IMR-90 (cell line): ENCODE measurements around the gene ZNG1A. TPM values are rescaled to one million over a fixed set of nuclear protein-coding genes. Genes with fewer than 3 reads are reported as not detected.
"Not testable (repeated sequence)": the region's sequence is repeated elsewhere in the genome, so short reads cannot be mapped to it uniquely, and the experiment has no call there.

Source experiments
- ATAC-seq: fragments of 200-7000 bp; cut with Tn5 transposase; 2 replicates; pipeline ENCODE4 v1.9.1; 2020; ENCODE audit warnings: low read depth, mild to moderate bottlenecking, moderate library complexity
- BruUV-seq: library from RNA; stranded (reverse); fragments of 400-500 nt; replicated peaks from 2 replicates; lab custom pipeline; 2021; lab: Mats Ljungman, UMichigan
- CTCF ChIA-PET: fragments of 300-600 bp; formaldehyde crosslinking; extraction: SDS; loops from one replicate; lab custom pipeline; 2021; ENCODE audit warnings: antibody characterized with exemption; lab: Yijun Ruan, JAX
- POLR2A ChIA-PET: fragments of 300-600 bp; sonication (Branson Sonifier 250); formaldehyde crosslinking; loops from one replicate; lab custom pipeline; 2022; ENCODE audit warnings: antibody characterized with exemption; ENCODE audit not compliant: unreplicated experiment; lab: Charles Lee
- DNase-seq: peaks from one replicate; pipeline ENCODE4 v3.0.0; 2013
- H2AFZ ChIP-seq: replicated peaks from 2 replicates; pipeline ENCODE3; 2013; ENCODE audit warnings: low read length, mild to moderate bottlenecking; ENCODE audit not compliant: poor library complexity
- H2AK5ac ChIP-seq: 2 replicates; pipeline ENCODE4 v1.6.1; 2013; ENCODE audit warnings: low read depth, low read length, inconsistent platforms
- H2AK9ac ChIP-seq: replicated peaks from 2 replicates; pipeline ENCODE3; 2013; ENCODE audit warnings: mild to moderate bottlenecking, low read depth, low read length, moderate library complexity; ENCODE audit not compliant: poor library complexity
- H2BK120ac ChIP-seq: 2 replicates; pipeline ENCODE4 v1.6.1; 2013; ENCODE audit warnings: low read depth, low read length, inconsistent platforms
- H2BK15ac ChIP-seq: 3 replicates; pipeline ENCODE4 v1.6.1; 2013; ENCODE audit warnings: low read depth, low read length, inconsistent platforms
- H2BK20ac ChIP-seq: 2 replicates; pipeline ENCODE4 v1.6.1; 2013; ENCODE audit warnings: low read depth, mild to moderate bottlenecking, inconsistent platforms, low read length, moderate library complexity
- H2BK5ac ChIP-seq: 2 replicates; pipeline ENCODE4 v1.6.1; 2013; ENCODE audit warnings: mild to moderate bottlenecking, low read depth, low read length, inconsistent platforms; ENCODE audit not compliant: poor library complexity, severe bottlenecking
- H3K14ac ChIP-seq: replicated peaks from 2 replicates; pipeline ENCODE4 v1.6.1; 2013; ENCODE audit warnings: low read depth, low read length, inconsistent platforms
- H3K18ac ChIP-seq: 2 replicates; pipeline ENCODE4 v1.6.1; 2013; ENCODE audit warnings: low read depth, low read length, control low read depth
- H3K23ac ChIP-seq: 2 replicates; pipeline ENCODE4 v1.6.1; 2013; ENCODE audit warnings: low read depth, low read length, inconsistent platforms
- H3K27ac ChIP-seq: 2 replicates; pipeline ENCODE4 v1.5.1; 2013; ENCODE audit warnings: mild to moderate bottlenecking, control low read depth, low read length; ENCODE audit not compliant: insufficient read depth
- H3K27me3 ChIP-seq: 2 replicates; pipeline ENCODE4 v1.6.1; 2013; ENCODE audit warnings: low read length; ENCODE audit not compliant: control insufficient read depth, insufficient read depth
- H3K36me3 ChIP-seq: 2 replicates; pipeline ENCODE4 v1.6.1; 2013; ENCODE audit warnings: low read length, mixed read lengths; ENCODE audit not compliant: control insufficient read depth, insufficient read depth
- H3K4ac ChIP-seq: 2 replicates; pipeline ENCODE4 v1.6.1; 2013; ENCODE audit warnings: low read depth, low read length, inconsistent platforms
- H3K4me1 ChIP-seq: 2 replicates; pipeline ENCODE4 v1.6.1; 2013; ENCODE audit warnings: low read length, mixed read lengths; ENCODE audit not compliant: control insufficient read depth, insufficient read depth
- H3K4me2 ChIP-seq: 2 replicates; pipeline ENCODE4 v1.6.1; 2013; ENCODE audit warnings: low read depth, mild to moderate bottlenecking, control low read depth, low read length, moderate library complexity
- H3K4me3 ChIP-seq: 2 replicates; pipeline ENCODE4 v1.5.1; 2013; ENCODE audit warnings: low read depth, mild to moderate bottlenecking, control low read depth, low read length, moderate library complexity; ENCODE audit not compliant: insufficient read depth
- H3K56ac ChIP-seq: 2 replicates; pipeline ENCODE4 v1.6.1; 2013; ENCODE audit warnings: low read length, inconsistent platforms; ENCODE audit not compliant: insufficient read depth; ENCODE audit errors: extremely low read depth
- H3K79me1 ChIP-seq, 2 experiments: 2 replicates each; pipeline ENCODE4 v1.6.1; 2013; ENCODE audit warnings: low read length in 2 of 2, inconsistent platforms in 1 of 2, low read depth in 1 of 2
- H3K9ac ChIP-seq: 2 replicates; pipeline ENCODE4 v1.6.1; 2013; ENCODE audit warnings: low read depth, low read length, control low read depth
- H3K9me1 ChIP-seq: 2 replicates; pipeline ENCODE4 v1.6.1; 2013; ENCODE audit warnings: low read length, inconsistent platforms; ENCODE audit not compliant: insufficient read depth
- H3K9me3 ChIP-seq: 2 replicates; pipeline ENCODE4 v1.6.1; 2013; ENCODE audit warnings: low read length; ENCODE audit not compliant: control insufficient read depth, insufficient read depth
- H4K20me1 ChIP-seq: 2 replicates; pipeline ENCODE4 v1.6.1; 2013; ENCODE audit warnings: low read length, inconsistent platforms; ENCODE audit not compliant: insufficient read depth
- H4K5ac ChIP-seq: 2 replicates; pipeline ENCODE4 v1.6.1; 2013; ENCODE audit warnings: mild to moderate bottlenecking, low read depth, low read length, control low read depth
- H4K8ac ChIP-seq, 2 experiments: 2 replicates each; pipeline ENCODE4 v1.6.1; 2013; ENCODE audit warnings: low read depth in 2 of 2, low read length in 2 of 2, control low read depth in 1 of 2, inconsistent platforms in 1 of 2
- H4K91ac ChIP-seq: 2 replicates; pipeline ENCODE4 v1.6.1; 2013; ENCODE audit warnings: low read depth, low read length, inconsistent platforms; ENCODE audit not compliant: insufficient read depth
- WGBS, 2 experiments: methylation state at CpG; one replicate each; pipeline versions ENCODE4 v1.1.5 to v1.1.7; 2013; ENCODE audit warnings: missing lambda C conversion rate in 2 of 2; ENCODE audit not compliant: insufficient read length in 1 of 2; ENCODE audit errors: extremely low coverage in 2 of 2; 5-methylcytosine and 5-hydroxymethylcytosine counted together
- dilution Hi-C: fragments of 300-500 bp; cut with HindIII; formaldehyde crosslinking; loops from one replicate; pipeline ENCODE4 v1.14.3; 2018; ENCODE audit warnings: low sequenced_read_pairs; ENCODE audit not compliant: unreplicated experiment
- in situ Hi-C: fragments of 300-500 bp; cut with MboI; formaldehyde crosslinking; loops from 3 replicates; pipeline ENCODE4 v1.14.3; 2019; ENCODE audit warnings: low sequenced_read_pairs, inconsistent platforms, mixed read lengths
- intact Hi-C: fragments of 100-400 bp; cut with micrococcal nuclease; formaldehyde crosslinking; loops from 2 replicates; pipeline ENCODE4 v1.10.0; 2022
- polyA plus RNA-seq, 3 experiments: library from polyadenylated mRNA; depleted of rRNA; stranded (reverse); fragments of >200 nt; gene quantifications; 2 replicates each; pipeline ENCODE4 v1.2.3, GENCODE V29; 2012; ENCODE audit warnings: low replicate concordance in 1 of 3
- total RNA-seq: library from RNA; depleted of rRNA; stranded (reverse); fragments of >200 nt; gene quantifications from 2 replicates; pipeline ENCODE4 v1.2.3, GENCODE V29; 2012

The ZNG1A gene
- total and polyA plus RNA-seq, 2 of the 4 experiments (the other 2 are of a cell fraction): 12.2 to 12.4 TPM

DNA sequence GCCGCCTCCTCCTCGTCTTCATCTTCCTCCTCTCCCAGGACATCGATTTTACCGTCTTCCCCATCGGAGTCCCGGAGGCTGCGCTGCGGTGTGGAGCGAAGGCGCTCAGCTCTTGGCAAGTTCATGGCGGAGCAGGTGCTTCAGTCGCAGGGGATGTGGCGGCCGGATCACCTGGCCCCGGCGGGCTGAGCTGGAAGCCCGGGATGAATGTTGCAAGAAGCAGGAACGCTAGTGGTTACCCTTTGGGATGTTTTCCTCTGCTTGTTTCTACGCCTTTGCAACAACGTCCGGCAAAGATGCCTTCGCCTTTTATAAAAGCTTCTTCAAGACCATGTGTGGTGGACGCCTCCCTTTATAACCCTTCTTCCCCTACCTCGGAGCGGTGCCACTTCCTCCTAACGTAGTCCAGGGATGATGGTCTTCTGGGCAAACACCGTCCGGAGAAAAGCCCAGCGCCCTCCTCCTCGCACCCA, 60.8 kb downstream of the ZNG1A start, which contains the start of gene FOXD4:
Gene FOXD4, minus strand, starts transcription at position 423 of the 473 bp plus-strand sequence. Its CDS starts 298 bp downstream, at position 125.
- H4K5ac ChIP-seq, H2AK9ac ChIP-seq, BruUV-seq, H3K4me1 ChIP-seq, ATAC-seq, intact Hi-C loops, H3K9ac ChIP-seq, H2AFZ ChIP-seq, H3K4me3 ChIP-seq, H3K56ac ChIP-seq, POLR2A ChIA-PET, H2BK5ac ChIP-seq, H2BK20ac ChIP-seq, H3K36me3 ChIP-seq, DNase-seq, H3K23ac ChIP-seq, H3K4ac ChIP-seq, H3K27ac ChIP-seq, H2AK5ac ChIP-seq, H2BK15ac ChIP-seq, H4K91ac ChIP-seq, H4K8ac ChIP-seq, H3K9me1 ChIP-seq, in situ Hi-C loops, H3K14ac ChIP-seq, H3K9me3 ChIP-seq, H3K4me2 ChIP-seq, dilution Hi-C loops, H2BK120ac ChIP-seq, H3K79me1 ChIP-seq, CTCF ChIA-PET, H3K18ac ChIP-seq, H4K20me1 ChIP-seq: not testable (repeated sequence)
- no CpG with 5 or more reads among the region's 30 CpGs for WGBS, 2 experiments
- H3K27me3 ChIP-seq: peaks cover 35% of the 10 kb centered on the region

DNA sequence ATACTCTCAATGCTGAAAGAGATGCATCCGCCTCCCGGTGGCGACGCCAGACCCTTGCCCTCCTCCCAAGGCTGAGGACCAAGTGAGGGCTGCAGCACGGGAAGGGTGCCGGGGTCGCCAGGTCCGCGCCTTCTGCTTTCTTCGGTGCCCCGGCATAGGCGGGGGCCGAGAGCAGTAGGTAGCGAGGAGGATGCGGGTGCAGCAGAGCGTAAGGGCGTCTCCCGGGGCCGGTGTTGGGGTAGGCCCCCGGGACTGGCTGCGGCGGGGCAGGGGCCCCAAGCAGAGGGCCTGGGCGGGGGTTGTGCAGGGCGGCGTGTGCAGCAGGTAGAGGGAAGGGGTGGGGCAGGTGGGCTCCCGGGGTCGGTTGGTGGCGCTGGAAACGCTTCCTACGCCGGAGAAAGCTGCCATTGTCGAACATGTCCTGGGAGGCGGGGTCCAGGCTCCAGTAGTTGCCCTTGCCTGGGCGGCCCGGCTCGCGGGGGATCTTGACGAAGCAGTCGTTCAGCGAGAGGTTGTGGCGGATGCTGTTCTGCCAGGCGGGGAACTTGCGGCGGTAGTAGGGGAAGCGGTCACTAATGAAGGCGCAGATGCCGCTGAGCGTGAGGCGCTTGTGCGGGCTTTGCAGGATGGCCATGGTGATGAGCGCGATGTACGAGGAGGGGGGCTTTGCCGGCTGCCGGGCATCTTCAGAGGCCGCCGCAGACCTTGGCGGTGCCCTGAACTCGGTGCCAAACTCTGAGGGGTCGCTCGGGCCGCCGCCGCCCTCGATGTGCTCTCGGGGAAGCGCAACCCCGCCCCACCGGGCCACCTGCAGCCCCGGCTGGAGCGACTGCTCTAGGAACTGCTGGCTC, 61.5 kb downstream of the ZNG1A start:
- dilution Hi-C loops, H4K8ac ChIP-seq, H3K9me1 ChIP-seq, H2BK20ac ChIP-seq, H3K9me3 ChIP-seq, CTCF ChIA-PET, H4K5ac ChIP-seq, H2BK15ac ChIP-seq, H3K4me3 ChIP-seq, BruUV-seq, H3K4me2 ChIP-seq, H3K14ac ChIP-seq, H4K20me1 ChIP-seq, intact Hi-C loops, H3K9ac ChIP-seq, H3K79me1 ChIP-seq, ATAC-seq, H3K4ac ChIP-seq, H3K36me3 ChIP-seq, H3K23ac ChIP-seq, H2AK9ac ChIP-seq, POLR2A ChIA-PET, H3K56ac ChIP-seq, H2AK5ac ChIP-seq, H2BK120ac ChIP-seq, in situ Hi-C loops, H2BK5ac ChIP-seq, DNase-seq, H3K27ac ChIP-seq, H4K91ac ChIP-seq, H2AFZ ChIP-seq, H3K4me1 ChIP-seq, H3K18ac ChIP-seq: not testable (repeated sequence)
- peaks cover 40% of the 10 kb centered on the region for H3K27me3 ChIP-seq
- 5% methylated on average over 8 of the region's 71 CpGs; no CpG with 5 or more reads in 1 of the 2 experiments for WGBS, 2 experiments
